Measurements from ENCODE around the gene LIMS2. TPM values are rescaled to one million over a fixed set of nuclear protein-coding genes. Genes with fewer than 3 reads are reported as not detected.

LIMS2 gene
- total RNA-seq, 4 donors from 2014 or later = 99.2 to 342 (median 175) TPM

DNA sequence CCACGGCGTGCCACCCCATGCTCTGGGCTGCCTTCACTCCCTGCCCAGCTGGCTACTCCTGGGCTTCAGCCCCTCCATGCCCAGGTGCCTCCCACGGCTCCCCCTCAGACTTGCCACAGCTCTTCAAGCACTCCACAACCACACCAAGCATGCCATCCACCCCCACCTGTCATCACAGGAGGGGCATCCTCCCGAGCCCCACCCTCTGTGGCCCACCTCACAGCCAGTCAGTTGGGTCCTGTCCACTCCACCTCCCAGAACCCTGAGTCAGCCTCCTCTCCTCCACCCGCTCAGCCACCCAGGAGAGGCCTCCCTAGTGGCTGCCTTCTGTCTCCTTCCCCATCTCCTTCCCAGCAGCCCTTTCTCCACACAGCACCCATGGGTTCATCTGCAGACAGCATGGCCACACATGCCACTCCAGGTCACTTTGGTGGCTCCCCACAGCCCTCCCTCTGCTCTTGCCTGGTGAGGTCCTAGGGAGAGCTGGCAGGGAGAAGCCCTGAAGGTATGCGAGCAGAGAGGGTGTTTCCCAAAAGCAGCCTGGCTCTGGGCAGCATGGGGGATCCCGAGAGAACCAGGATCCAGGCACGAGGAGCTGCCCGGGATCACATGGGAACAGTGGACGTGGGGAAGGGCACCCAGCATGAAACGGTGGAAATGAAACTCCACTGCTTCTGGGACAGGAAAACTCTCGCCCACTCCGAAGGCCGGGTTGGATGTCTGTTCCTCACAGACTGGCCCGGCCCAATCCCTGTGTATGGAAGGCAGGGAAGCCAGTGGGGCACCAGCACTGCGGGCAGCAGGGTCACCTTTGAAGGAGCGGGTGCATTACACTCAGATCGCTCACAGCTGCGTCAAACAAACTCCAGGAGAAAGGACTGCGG lies 2.7 kb downstream of the LIMS2 start:
- no peak for DNase-seq (ENCODE audit: extremely low spot score)
- intact Hi-C loops (cut with DNase I) = no loop called here
- WGBS = 50% methylated on average over 17 of the region's 20 CpGs
- Histone ChIP-seq H3K27ac (replicated peaks in 1 of 4) (peak overlapping the region; percentile 97 to 99 (median 98)), H3K4me1 (peaks cover 47 to 93% (median 80%) of the 10 kb centered on the region in 4 donors), H3K27me3 (no peaks in the 10 kb centered on the region), H3K4me3 (peak overlapping the region; percentile 78 to 97 (median 90)), H3K9me3 (no peaks in the 10 kb centered on the region), H3K36me3 (peaks cover 0 to 20% (median 0%) of the 10 kb centered on the region in 4 donors)
- TF ChIP-seq POLR2AphosphoS5 (IDR thresholded peaks at IDR 0.05) (peak in 1 of 2 donors; percentile 26), POLR2A (IDR thresholded peaks at IDR 0.05; ENCODE audit: low read depth) (no peak), EP300 (IDR thresholded peaks at IDR 0.05) (no peak)
- TF ChIP-seq, protein P1, sequence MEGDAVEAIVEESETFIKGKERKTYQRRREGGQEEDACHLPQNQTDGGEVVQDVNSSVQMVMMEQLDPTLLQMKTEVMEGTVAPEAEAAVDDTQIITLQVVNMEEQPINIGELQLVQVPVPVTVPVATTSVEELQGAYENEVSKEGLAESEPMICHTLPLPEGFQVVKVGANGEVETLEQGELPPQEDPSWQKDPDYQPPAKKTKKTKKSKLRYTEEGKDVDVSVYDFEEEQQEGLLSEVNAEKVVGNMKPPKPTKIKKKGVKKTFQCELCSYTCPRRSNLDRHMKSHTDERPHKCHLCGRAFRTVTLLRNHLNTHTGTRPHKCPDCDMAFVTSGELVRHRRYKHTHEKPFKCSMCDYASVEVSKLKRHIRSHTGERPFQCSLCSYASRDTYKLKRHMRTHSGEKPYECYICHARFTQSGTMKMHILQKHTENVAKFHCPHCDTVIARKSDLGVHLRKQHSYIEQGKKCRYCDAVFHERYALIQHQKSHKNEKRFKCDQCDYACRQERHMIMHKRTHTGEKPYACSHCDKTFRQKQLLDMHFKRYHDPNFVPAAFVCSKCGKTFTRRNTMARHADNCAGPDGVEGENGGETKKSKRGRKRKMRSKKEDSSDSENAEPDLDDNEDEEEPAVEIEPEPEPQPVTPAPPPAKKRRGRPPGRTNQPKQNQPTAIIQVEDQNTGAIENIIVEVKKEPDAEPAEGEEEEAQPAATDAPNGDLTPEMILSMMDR (IDR thresholded peaks at IDR 0.05) = no peak

DNA sequence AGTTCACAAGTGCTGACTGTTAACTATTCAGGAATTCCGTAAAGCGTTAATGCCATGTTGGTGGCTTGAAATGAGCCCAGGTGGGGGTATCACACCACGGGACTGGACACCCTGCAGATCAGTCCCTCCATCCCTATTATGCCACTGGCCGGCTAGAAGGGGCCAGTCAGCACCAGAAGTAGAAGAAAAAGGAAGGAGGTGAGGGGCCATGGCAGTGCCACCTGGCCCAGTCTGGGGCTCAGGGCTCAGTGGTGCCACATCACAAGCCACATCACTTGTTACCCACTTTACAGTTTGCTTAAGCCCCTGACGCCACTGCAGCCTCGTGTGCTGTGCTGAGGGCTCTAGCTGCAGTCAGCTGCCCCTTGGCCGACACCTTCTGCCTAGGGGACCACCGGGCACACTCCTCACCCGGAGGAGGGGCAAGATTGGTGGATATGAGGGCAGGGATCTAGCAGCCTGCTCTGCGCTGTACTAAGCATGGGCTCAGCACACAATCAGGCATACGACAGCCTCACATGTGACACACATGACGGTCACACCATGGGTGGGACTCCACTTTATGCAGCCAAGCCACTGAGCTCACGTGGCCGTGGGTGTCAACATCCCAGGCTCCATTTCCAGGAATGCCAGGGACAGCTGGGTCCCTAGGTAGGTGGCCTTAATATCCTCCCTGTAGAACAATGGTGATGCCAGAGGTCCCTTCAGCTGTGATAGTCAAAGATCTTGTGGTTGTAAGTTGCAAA lies 3.6 kb downstream of the LIMS2 start:
- H3K27ac ChIP-seq (replicated peaks in 1 of 4) = peak overlapping the region; percentile 97 to 99 (median 98)

DNA sequence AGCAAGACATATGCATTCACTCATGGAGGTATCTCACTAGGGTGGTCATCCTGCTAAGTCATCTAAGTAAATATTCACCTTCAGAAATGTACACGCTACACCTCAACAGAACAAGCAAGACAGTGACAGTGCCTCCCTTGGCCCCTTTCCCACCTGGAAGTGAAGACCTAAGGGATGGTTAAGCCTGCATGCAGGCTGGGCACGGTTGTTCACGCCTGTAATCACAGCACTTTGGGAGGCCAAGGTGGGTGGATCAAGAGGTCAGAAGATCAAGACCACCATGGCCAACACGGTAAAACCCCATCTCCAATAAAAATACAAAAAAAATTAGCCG lies 4.4 kb downstream of the LIMS2 start:
- H3K9me3 ChIP-seq = no peaks in the 10 kb centered on the region
- H3K4me3 ChIP-seq = peak overlapping the region; percentile 6 to 92 (median 83)
- peaks cover 0 to 20% (median 0%) of the 10 kb centered on the region in 4 donors for H3K36me3 ChIP-seq
- 54% methylated on average over 5 of the region's 5 CpGs for WGBS
- peak overlapping the region; percentile 97 to 99 (median 98) for H3K27ac ChIP-seq (replicated peaks in 1 of 4)
- TF ChIP-seq POLR2AphosphoS5 (IDR thresholded peaks at IDR 0.05) (no peak), POLR2A (IDR thresholded peaks at IDR 0.05; ENCODE audit: low read depth) (no peak), EP300 (IDR thresholded peaks at IDR 0.05) (no peak)
- TF ChIP-seq, protein P1 (IDR thresholded peaks at IDR 0.05) = no peak
- H3K4me1 ChIP-seq = peaks cover 51 to 94% (median 81%) of the 10 kb centered on the region in 4 donors
- H3K27me3 ChIP-seq = no peaks in the 10 kb centered on the region
- intact Hi-C loops (cut with DNase I) = no loop called here
- DNase-seq (ENCODE audit: extremely low spot score) = no peak

More for the DNA sequence above, 3.6 kb downstream of the LIMS2 start:
- Histone ChIP-seq H3K4me3 (peak overlapping the region; percentile 78 to 97 (median 90)), H3K27me3 (no peaks in the 10 kb centered on the region), H3K4me1 (peaks cover 51 to 94% (median 81%) of the 10 kb centered on the region in 4 donors), H3K36me3 (peaks cover 0 to 20% (median 0%) of the 10 kb centered on the region in 4 donors), H3K9me3 (no peaks in the 10 kb centered on the region)
- DNase-seq (ENCODE audit: extremely low spot score) = no peak
- TF ChIP-seq, protein P1 (IDR thresholded peaks at IDR 0.05) = no peak
- peak in 1 of 2 donors; percentile 9 for TF ChIP-seq POLR2AphosphoS5 (IDR thresholded peaks at IDR 0.05)
- 50% methylated on average over 4 of the region's 14 CpGs for WGBS
- intact Hi-C loops (cut with DNase I) = no loop called here

DNA sequence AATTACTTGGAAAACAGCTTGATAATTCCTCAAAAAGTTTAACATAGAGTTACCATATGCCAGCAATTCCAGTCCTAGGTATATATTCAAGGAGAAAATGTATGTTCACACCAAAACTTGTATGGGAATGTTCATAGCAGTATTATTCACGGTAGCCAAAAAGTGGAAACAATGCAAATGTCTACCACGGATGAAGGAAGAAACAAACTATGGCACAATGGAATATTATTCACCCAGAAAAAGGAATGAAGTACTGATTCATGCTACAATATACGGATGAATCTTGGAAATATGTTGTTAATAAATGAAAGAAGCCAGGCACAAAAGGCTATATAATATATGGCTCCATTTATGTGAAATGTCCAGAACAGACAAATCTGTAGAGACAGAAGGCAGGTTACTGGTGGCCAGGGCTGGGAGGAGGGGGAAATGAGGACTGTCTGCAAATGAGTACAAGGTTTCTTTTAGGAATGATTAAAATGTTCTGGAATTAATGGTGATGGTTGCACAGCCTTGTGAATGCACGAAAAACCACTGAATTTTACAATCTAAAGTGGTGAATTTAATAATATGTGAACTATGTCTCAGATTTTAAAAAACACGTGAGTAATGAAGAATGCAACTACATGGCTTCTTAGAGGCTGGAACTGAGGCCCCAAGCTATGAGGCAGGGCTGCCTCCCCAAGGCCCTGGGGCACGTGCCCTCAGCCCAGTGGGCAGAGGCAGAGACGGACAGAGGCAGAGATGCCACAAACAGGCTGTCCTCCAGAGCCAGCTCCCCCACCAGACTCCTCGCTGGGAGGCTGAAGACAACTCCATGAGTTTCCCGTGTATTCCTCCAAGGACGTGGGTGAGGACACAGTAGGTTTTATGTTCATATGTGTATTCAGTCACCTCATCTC lies 5.0 kb downstream of the LIMS2 start:
- H3K36me3 ChIP-seq = peaks cover 0 to 20% (median 0%) of the 10 kb centered on the region in 4 donors
- H3K27ac ChIP-seq (replicated peaks in 1 of 4) = peak overlapping the region; percentile 97 to 99 (median 98)
- TF ChIP-seq POLR2A (IDR thresholded peaks at IDR 0.05; ENCODE audit: low read depth) = no peak
- no peak for TF ChIP-seq POLR2AphosphoS5 (IDR thresholded peaks at IDR 0.05)
- TF ChIP-seq, protein P1 (IDR thresholded peaks at IDR 0.05) = no peak
- no peak for TF ChIP-seq EP300 (IDR thresholded peaks at IDR 0.05)
- H3K4me1 ChIP-seq = peaks cover 58 to 94% (median 82%) of the 10 kb centered on the region in 4 donors
- intact Hi-C loops (cut with DNase I) = no loop called here
- H3K9me3 ChIP-seq = no peaks in the 10 kb centered on the region
- no peak for DNase-seq (ENCODE audit: extremely low spot score)
- 53% methylated on average over 10 of the region's 10 CpGs for WGBS
- no peaks in the 10 kb centered on the region for H3K27me3 ChIP-seq
- H3K4me3 ChIP-seq = peak overlapping the region; percentile 6 to 92 (median 83)
